Breast epithelium (tissue), 4 donors: ENCODE results near the gene SRSF9. TPM values are rescaled to one million over a fixed set of nuclear protein-coding genes. Genes with fewer than 3 reads are reported as not detected.
A peak's percentile ranks its signal among the peaks of the same experiment; 100 is the strongest.
"Not testable (repeated sequence)": the region's sequence is repeated elsewhere in the genome, so short reads cannot be mapped to it uniquely, and the experiment has no call there.

Experiments
- DNase-seq, 2 donors: peaks; one replicate each; pipeline ENCODE4 v3.0.0-alpha.2; 2019; ENCODE audit warnings: low spot score in 2 of 2
- H3K27ac ChIP-seq, 2 donors: fragments of 200-600 bp; sonication (generic) in 1 of 2; one replicate each; pipeline ENCODE4 v1.5.1; 2016 to 2019; ENCODE audit warnings: mild to moderate bottlenecking in 1 of 2
- H3K27me3 ChIP-seq, 2 donors: fragments of 200-600 bp; sonication (generic) in 1 of 2; one replicate each; pipeline versions ENCODE4 v1.5.1 to v1.6.0; 2017 to 2019; ENCODE audit warnings: control low read depth in 1 of 2, mild to moderate bottlenecking in 1 of 2
- H3K36me3 ChIP-seq: fragments of 200-600 bp; one replicate; pipeline ENCODE4 v1.5.1; 2019
- H3K4me1 ChIP-seq, 2 donors: fragments of 200-600 bp; sonication (generic); one replicate each; pipeline ENCODE4 v1.5.1; 2016 to 2019; ENCODE audit warnings: control low read depth in 1 of 2
- H3K4me3 ChIP-seq, 3 donors: fragments of 200-600 bp; sonication (generic); 1 replicate in 2 of 3; 2 replicates in 1 of 3; pipeline ENCODE4 v1.5.1; 2016 to 2019; ENCODE audit warnings: mild to moderate bottlenecking in 3 of 3, moderate library complexity in 2 of 3
- H3K9me3 ChIP-seq, 2 donors: fragments of 200-600 bp; sonication (generic) in 1 of 2; one replicate each; pipeline ENCODE4 v1.5.1; 2016 to 2019; ENCODE audit warnings: control low read depth in 1 of 2
- CTCF ChIP-seq, 3 donors: fragments of 450-650 bp; IDR thresholded peaks; one replicate each; pipeline ENCODE4 v1.5.1; 2016 to 2017; ENCODE audit warnings: antibody characterized with exemption in 3 of 3, mild to moderate bottlenecking in 3 of 3, moderate library complexity in 3 of 3
- POLR2A ChIP-seq: fragments of 450-650 bp; IDR thresholded peaks from one replicate; pipeline ENCODE4 v1.6.1; 2016; ENCODE audit warnings: antibody characterized with exemption, mild to moderate bottlenecking, moderate library complexity
- POLR2AphosphoS5 ChIP-seq, 3 donors: sonication (generic); formaldehyde crosslinking; IDR thresholded peaks; one replicate each; pipeline ENCODE4 v1.6.1; 2017; ENCODE audit warnings: antibody characterized with exemption in 3 of 3
- intact Hi-C: fragments of 100-400 bp; cut with DNase I; formaldehyde crosslinking; loops from one replicate; pipeline ENCODE4 v1.15.1; 2023; ENCODE audit warnings: low total_unique reads
- total RNA-seq, 3 donors: library from RNA; depleted of rRNA; stranded (reverse); fragments of >200 nt; gene quantifications; one replicate each; pipeline ENCODE4 v1.1.0, GENCODE V29; 2016

The SRSF9 gene
- total RNA-seq, 3 donors from 2014 or later = 65.9 to 97.3 (median 82.5) TPM

GRCh38 chr12:120447992-120448391, 21.6 kb downstream of the SRSF9 start:
- H3K4me1 ChIP-seq = peaks cover 0 to 15% of the 10 kb centered on the region in 2 donors
- TF ChIP-seq CTCF (IDR thresholded peaks at IDR 0.05) (no peak), POLR2AphosphoS5 (IDR thresholded peaks at IDR 0.05) (no peak), POLR2A (no peak)
- intact Hi-C loops = loop anchor here (5.0 kb wide), 1 partner anchor 1474 kb away; no protein-coding TSS in a partner anchor
- no peaks in the 10 kb centered on the region for H3K9me3 ChIP-seq
- H3K36me3 ChIP-seq = no peaks in the 10 kb centered on the region
- no peak for DNase-seq
- H3K27me3 ChIP-seq = no peaks in the 10 kb centered on the region
- H3K27ac ChIP-seq = no peak overlapping the region
- no peak overlapping the region for H3K4me3 ChIP-seq

- Histone ChIP-seq H3K4me1 (peaks cover 0 to 15% of the 10 kb centered on the region in 2 donors), H3K4me3 (peak overlapping the region; percentile 90 to 99 (median 97)), H3K27ac (peak overlapping the region; percentile 93 to 97)
- intact Hi-C loops = loop anchor here (5.0 kb wide), 1 partner anchor 1475 kb away; no protein-coding TSS in a partner anchor
- not testable (repeated sequence) for H3K27me3 ChIP-seq, H3K9me3 ChIP-seq, H3K36me3 ChIP-seq, DNase-seq
Measured at GRCh38 chr12:120446844-120447178, 22.7 kb downstream of the SRSF9 start.

- intact Hi-C loops = loop anchor here (5.0 kb wide), 1 partner anchor 1476 kb away; no protein-coding TSS in a partner anchor
- Histone ChIP-seq H3K4me1 (peaks cover 0 to 15% of the 10 kb centered on the region in 2 donors), H3K27ac (peak within 1 kb of the TSS; percentile 93 to 97), H3K27me3 (no peaks in the 10 kb centered on the region), H3K9me3 (no peaks in the 10 kb centered on the region), H3K36me3 (no peaks in the 10 kb centered on the region), H3K4me3 (peak within 1 kb of the TSS; percentile 90 to 99 (median 97))
- no peak for TF ChIP-seq CTCF (IDR thresholded peaks at IDR 0.05)
- TF ChIP-seq POLR2A = peak; percentile 73
- TF ChIP-seq POLR2AphosphoS5 (IDR thresholded peaks at IDR 0.05) = peak; percentile 96 to 98 (median 97)
- peak; percentile 74 to 83 for DNase-seq
Measured at GRCh38 chr12:120445911-120446843, 23.4 kb downstream of the SRSF9 start, which contains the start of the genes GATC and TRIAP1. TSS of gene GATC (plus strand) at chr12:120446444. CDS start at chr12:120446481, 37 bp downstream. TSS of gene TRIAP1 (minus strand) at chr12:120446384. CDS start at chr12:120446372, 12 bp downstream.

GRCh38 chr12:120444676-120445075, 24.9 kb downstream of the SRSF9 start:
- H3K27ac ChIP-seq = no peak overlapping the region
- DNase-seq = no peak
- no peak overlapping the region for H3K4me3 ChIP-seq
- no peaks in the 10 kb centered on the region for H3K36me3 ChIP-seq
- TF ChIP-seq CTCF (IDR thresholded peaks at IDR 0.05) (no peak), POLR2AphosphoS5 (IDR thresholded peaks at IDR 0.05) (no peak), POLR2A (no peak)
- no peaks in the 10 kb centered on the region for H3K27me3 ChIP-seq
- H3K4me1 ChIP-seq = peaks cover 0 to 15% of the 10 kb centered on the region in 2 donors
- intact Hi-C loops = loop anchor here (5.0 kb wide), 1 partner anchor 1478 kb away; no protein-coding TSS in a partner anchor
- no peaks in the 10 kb centered on the region for H3K9me3 ChIP-seq

- TF ChIP-seq POLR2A (no peak), CTCF (IDR thresholded peaks at IDR 0.05) (peak in 2 of 3 donors; percentile 27 to 39)
- H3K4me1 ChIP-seq = peaks cover 0 to 3% of the 10 kb centered on the region in 2 donors
- intact Hi-C loops = no loop called here
- no peaks in the 10 kb centered on the region for H3K27me3 ChIP-seq
- H3K36me3 ChIP-seq = no peaks in the 10 kb centered on the region
- peak in 1 of 2 donors; percentile 30 for DNase-seq
- no peaks in the 10 kb centered on the region for H3K9me3 ChIP-seq
- H3K27ac ChIP-seq = peak overlapping the region in 1 of 2 donors; percentile 25
- peak overlapping the region in 1 of 3 donors; percentile 33 for H3K4me3 ChIP-seq
Measured at GRCh38 chr12:120439646-120440247, 29.8 kb downstream of the SRSF9 start.
